HepG2 (cell line): ENCODE results near the gene PNLIP. TPM values are rescaled to one million over a fixed set of nuclear protein-coding genes. Genes with fewer than 3 reads are reported as not detected.

ENCODE experiments used
- ATAC-seq: fragments of 200-7000 bp; cut with Tn5 transposase; 3 replicates; pipeline ENCODE4 v1.9.1; 2020; ENCODE audit warnings: mild to moderate bottlenecking, moderate library complexity
- BruUV-seq: library from RNA; stranded (reverse); fragments of 400-500 nt; replicated peaks from 2 replicates; lab custom pipeline; 2021; lab: Mats Ljungman, UMichigan
- CTCF ChIA-PET: fragments of 300-600 bp; formaldehyde crosslinking; extraction: SDS; loops from one replicate; lab custom pipeline; 2021; ENCODE audit warnings: low total read pairs, inconsistent platforms, low intra/inter-chr PET ratio; lab: Yijun Ruan, JAX
- POLR2A ChIA-PET: fragments of 350-600 bp; sonication (Branson Sonifier 250); formaldehyde crosslinking; loops from one replicate; lab custom pipeline; 2020; ENCODE audit warnings: antibody characterized with exemption, inconsistent platforms; lab: Yijun Ruan, JAX
- DNase-seq: peaks from one replicate; pipeline ENCODE4 v3.0.0-alpha.2; 2015; ENCODE audit warnings: low spot score
- FAIRE-seq: peaks from 3 replicates; lab custom pipeline; 2011; peaks lifted over from hg19 to GRCh38; lab: Jason Lieb, UNC
- H2AFZ ChIP-seq: one replicate; pipeline ENCODE4 v1.6.1; 2011; ENCODE audit warnings: low read length, inconsistent platforms
- H3K27ac ChIP-seq: fragments of 300-600 bp; 3 replicates; pipeline ENCODE4 v1.8.0; 2011; ENCODE audit warnings: mixed run types, mild to moderate bottlenecking, mixed read lengths, low read length, inconsistent platforms; ENCODE audit not compliant: insufficient read depth; ENCODE audit errors: extremely low read length
- H3K27me3 ChIP-seq, 2 experiments: fragments of 200-600 bp in 1 of 2; 2 replicates in 1 of 2; 3 replicates in 1 of 2; pipeline versions ENCODE4 v1.6.0 to v1.8.0; 2011; ENCODE audit warnings: low read length in 2 of 2, mild to moderate bottlenecking in 2 of 2, moderate library complexity in 2 of 2, inconsistent platforms in 1 of 2; ENCODE audit not compliant: insufficient read depth in 2 of 2, control insufficient read depth in 1 of 2
- H3K36me3 ChIP-seq, 2 experiments: fragments of 200-600 bp in 1 of 2; replicated peaks in 1 of 2; 2 replicates in 1 of 2; 3 replicates in 1 of 2; pipeline versions ENCODE4 v1.5.1 to v1.8.0; 2011; ENCODE audit warnings: low read length in 2 of 2, inconsistent platforms in 1 of 2; ENCODE audit not compliant: insufficient read depth in 2 of 2, control insufficient read depth in 1 of 2
- H3K4me1 ChIP-seq: 2 replicates; pipeline ENCODE4 v1.5.1; 2012; ENCODE audit warnings: low read length, inconsistent platforms; ENCODE audit not compliant: insufficient read depth
- H3K4me2 ChIP-seq: 2 replicates; pipeline ENCODE4 v1.6.0; 2011; ENCODE audit warnings: low read depth, low read length, inconsistent platforms
- H3K4me3 ChIP-seq, 3 experiments: fragments of 200-600 bp in 1 of 3; sonication (generic), shearing (Covaris generic) in 1 of 3; replicated peaks in 1 of 3; 2 replicates each; pipeline ENCODE4 v1.5.1; 2011 to 2016; ENCODE audit warnings: low read length in 3 of 3, inconsistent platforms in 2 of 3, low read depth in 2 of 3, mild to moderate bottlenecking in 2 of 3, control low read depth in 1 of 3, mixed read lengths in 1 of 3; ENCODE audit not compliant: insufficient read depth in 1 of 3
- H3K79me2 ChIP-seq: one replicate; pipeline ENCODE4 v1.6.1; 2011; ENCODE audit warnings: low read length, inconsistent platforms; ENCODE audit not compliant: insufficient read depth
- H3K9ac ChIP-seq: 2 replicates; pipeline ENCODE4 v1.6.0; 2011; ENCODE audit warnings: mild to moderate bottlenecking, low read depth, low read length, inconsistent platforms; ENCODE audit not compliant: insufficient read depth
- H3K9me3 ChIP-seq: 2 replicates; pipeline ENCODE4 v1.5.1; 2012; ENCODE audit warnings: mild to moderate bottlenecking, low read length
- H4K20me1 ChIP-seq: 2 replicates; pipeline ENCODE4 v1.6.0; 2011; ENCODE audit warnings: inconsistent platforms, mild to moderate bottlenecking, low read length, moderate library complexity; ENCODE audit not compliant: insufficient read depth
- CHCHD3 ChIP-seq: sonication (generic); formaldehyde crosslinking; IDR thresholded peaks from 2 replicates; pipeline ENCODE4 v1.8.0; 2022; ENCODE audit warnings: mild to moderate bottlenecking, missing genetic modification reagents, moderate library complexity
- DNMT3B ChIP-seq: conservative IDR thresholded peaks from 2 replicates; pipeline ENCODE4 v1.6.1; 2016; ENCODE audit warnings: missing biosample characterization, control low read depth
- GATA4 ChIP-seq: sonication (generic); IDR thresholded peaks from 2 replicates; pipeline ENCODE4 v1.6.1; 2016; ENCODE audit warnings: antibody characterized with exemption, low read depth, borderline replicate concordance
- MAFF ChIP-seq: IDR thresholded peaks from 2 replicates; pipeline ENCODE4 v1.6.1; 2011; ENCODE audit warnings: low read depth, low read length, improper control_type of control experiment
- MAFK ChIP-seq, 2 experiments: IDR thresholded peaks in 1 of 2; conservative IDR thresholded peaks in 1 of 2; 2 replicates each; pipeline ENCODE4 v1.6.1; 2011; ENCODE audit warnings: improper control_type of control experiment in 2 of 2, low read length in 2 of 2
- NFKB2 ChIP-seq: sonication (generic); formaldehyde crosslinking; IDR thresholded peaks from 2 replicates; pipeline ENCODE4 v1.4.0; 2020; ENCODE audit warnings: missing genetic modification reagents, borderline replicate concordance
- PAX8 ChIP-seq: sonication (generic); formaldehyde crosslinking; IDR thresholded peaks from 2 replicates; pipeline ENCODE4 v1.8.0; 2022; ENCODE audit warnings: mild to moderate bottlenecking, missing genetic modification reagents, borderline replicate concordance
- ZBTB21 ChIP-seq: sonication (generic); formaldehyde crosslinking; IDR thresholded peaks from 2 replicates; pipeline ENCODE4 v1.4.0; 2020; ENCODE audit warnings: missing genetic modification reagents
- ZKSCAN1 ChIP-seq: fragments of 150-350 bp; IDR thresholded peaks from 2 replicates; pipeline ENCODE4 v1.6.1; 2014; ENCODE audit warnings: low read length
- ZNF101 ChIP-seq: sonication (generic); formaldehyde crosslinking; IDR thresholded peaks from 2 replicates; pipeline ENCODE4 v1.4.0; 2020; ENCODE audit warnings: mild to moderate bottlenecking, low read depth, missing genetic modification reagents, borderline replicate concordance
- ZNF205 ChIP-seq: IDR thresholded peaks from 2 replicates; pipeline ENCODE4 v1.6.1; 2018; ENCODE audit warnings: missing biosample characterization, missing genetic modification reagents
- ZNF230 ChIP-seq: sonication (generic); formaldehyde crosslinking; IDR thresholded peaks from 2 replicates; pipeline ENCODE4 v1.4.0; 2020; ENCODE audit warnings: mild to moderate bottlenecking, missing genetic modification reagents
- ZNF367 ChIP-seq: sonication (generic); formaldehyde crosslinking; IDR thresholded peaks from 2 replicates; pipeline ENCODE4 v1.4.0; 2020; ENCODE audit warnings: missing genetic modification reagents, borderline replicate concordance
- ZNF501 ChIP-seq: sonication (generic); formaldehyde crosslinking; IDR thresholded peaks from 2 replicates; pipeline ENCODE4 v1.5.1; 2020; ENCODE audit warnings: mild to moderate bottlenecking, moderate library complexity, missing genetic modification reagents
- ZNF674 ChIP-seq: sonication (generic); formaldehyde crosslinking; IDR thresholded peaks from 2 replicates; pipeline ENCODE4 v1.5.0; 2020; ENCODE audit warnings: low read depth, mild to moderate bottlenecking, missing genetic modification reagents
- ZNF878 ChIP-seq: sonication (generic); formaldehyde crosslinking; IDR thresholded peaks from 2 replicates; pipeline ENCODE4 v1.8.1; 2023; ENCODE audit warnings: mild to moderate bottlenecking, missing genetic modification reagents, moderate library complexity
- WGBS: methylation state at CpG from one replicate; pipeline ENCODE4 v1.1.6; 2017; ENCODE audit warnings: low lambda C conversion rate; 5-methylcytosine and 5-hydroxymethylcytosine counted together
- in situ Hi-C: cut with HindIII; loops from 2 replicates; pipeline ENCODE4 v1.10.0; 2017; ENCODE audit warnings: low pct_unique_long_range_greater_than_20kb; ENCODE audit not compliant: extremely low pct_ligation_motif_present
- intact Hi-C: fragments of 100-400 bp; cut with micrococcal nuclease; formaldehyde crosslinking; loops from one replicate; pipeline ENCODE4 v1.10.0; 2022; ENCODE audit not compliant: unreplicated experiment
- polyA plus RNA-seq, 8 experiments: library from polyadenylated mRNA; depleted of rRNA in 3 of 8; stranded (reverse) in 7 of 8; unstranded in 1 of 8; fragments of >200 nt; fragmentation: Illumina TruSeq in 4 of 8; extraction: Trizol in 4 of 8; gene quantifications; 2 replicates each; pipeline versions ENCODE4 v1.2.1 to v1.2.3, GENCODE V29; 2011 to 2016; ENCODE audit warnings: low read depth in 4 of 8, missing spikeins in 1 of 8, mixed read lengths in 1 of 8; ENCODE audit not compliant: insufficient read depth in 1 of 8
- total RNA-seq, 5 experiments: library from RNA; depleted of rRNA; stranded (reverse); fragments of >200 nt; fragmentation: Illumina TruSeq; extraction: Trizol; gene quantifications; 2 replicates each; pipeline ENCODE4 v1.2.3, GENCODE V29; 2016; ENCODE audit warnings: low read depth in 1 of 5
- TF ChIP-seq, protein P1 (sequence below): sonication (generic); formaldehyde crosslinking; IDR thresholded peaks from 2 replicates; pipeline ENCODE4 v1.5.0; 2020; ENCODE audit warnings: missing genetic modification reagents
- TF ChIP-seq, protein P2 (sequence below): sonication (generic); formaldehyde crosslinking; IDR thresholded peaks from 2 replicates; pipeline ENCODE4 v1.4.0; 2020; ENCODE audit warnings: missing genetic modification reagents

The PNLIP gene
- total and polyA plus RNA-seq, 2 of the 13 experiments (the other 11 are each of a cell fraction or from before 2014, with no cell fraction given) = not detected

DNA sequence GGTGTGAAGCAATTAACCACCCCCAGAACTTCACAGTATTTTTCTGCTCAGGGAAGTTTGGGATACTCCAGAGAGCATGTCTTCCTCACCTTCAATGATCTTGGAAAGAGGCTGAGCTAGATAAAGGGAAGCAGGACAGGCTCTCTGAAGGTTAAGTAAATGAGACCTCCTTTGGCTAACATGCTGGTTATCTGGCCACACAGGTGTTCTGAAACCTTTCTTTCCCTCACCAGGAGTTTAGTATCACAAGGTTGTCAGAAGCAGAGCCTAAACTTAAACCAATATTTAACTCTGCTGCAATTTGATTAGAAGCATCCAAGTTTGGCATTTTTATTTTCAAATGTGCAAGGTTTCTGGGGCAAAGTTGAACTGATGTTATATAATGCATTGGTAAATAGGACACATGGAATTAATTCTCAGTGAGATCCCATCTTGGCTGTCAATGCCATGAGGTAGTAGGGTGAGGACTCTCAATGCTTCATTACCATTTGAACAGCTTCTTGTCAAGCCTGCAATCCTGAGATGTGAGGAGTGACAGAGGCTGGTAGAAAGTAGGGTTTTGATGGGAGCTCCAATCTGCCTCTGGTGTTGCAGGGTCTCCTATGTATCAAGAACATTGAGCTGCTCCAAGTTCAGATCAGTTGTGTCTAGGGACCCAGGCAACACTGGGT, 3.6 kb upstream of the PNLIP start (continued):
- TF ChIP-seq, protein P1, sequence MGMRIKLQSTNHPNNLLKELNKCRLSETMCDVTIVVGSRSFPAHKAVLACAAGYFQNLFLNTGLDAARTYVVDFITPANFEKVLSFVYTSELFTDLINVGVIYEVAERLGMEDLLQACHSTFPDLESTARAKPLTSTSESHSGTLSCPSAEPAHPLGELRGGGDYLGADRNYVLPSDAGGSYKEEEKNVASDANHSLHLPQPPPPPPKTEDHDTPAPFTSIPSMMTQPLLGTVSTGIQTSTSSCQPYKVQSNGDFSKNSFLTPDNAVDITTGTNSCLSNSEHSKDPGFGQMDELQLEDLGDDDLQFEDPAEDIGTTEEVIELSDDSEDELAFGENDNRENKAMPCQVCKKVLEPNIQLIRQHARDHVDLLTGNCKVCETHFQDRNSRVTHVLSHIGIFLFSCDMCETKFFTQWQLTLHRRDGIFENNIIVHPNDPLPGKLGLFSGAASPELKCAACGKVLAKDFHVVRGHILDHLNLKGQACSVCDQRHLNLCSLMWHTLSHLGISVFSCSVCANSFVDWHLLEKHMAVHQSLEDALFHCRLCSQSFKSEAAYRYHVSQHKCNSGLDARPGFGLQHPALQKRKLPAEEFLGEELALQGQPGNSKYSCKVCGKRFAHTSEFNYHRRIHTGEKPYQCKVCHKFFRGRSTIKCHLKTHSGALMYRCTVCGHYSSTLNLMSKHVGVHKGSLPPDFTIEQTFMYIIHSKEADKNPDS (CRISPR knock-in tag) = no peak
- TF ChIP-seq ZNF878 (no peak), DNMT3B (CRISPR knock-in tag) (no peak), ZNF230 (CRISPR knock-in tag) (no peak), ZNF101 (no peak), ZNF501 (no peak), ZBTB21 (CRISPR knock-in tag) (no peak), ZNF674 (CRISPR knock-in tag) (no peak), NFKB2 (no peak), ZKSCAN1 (no peak), ZNF205 (CRISPR knock-in tag) (no peak)

DNA sequence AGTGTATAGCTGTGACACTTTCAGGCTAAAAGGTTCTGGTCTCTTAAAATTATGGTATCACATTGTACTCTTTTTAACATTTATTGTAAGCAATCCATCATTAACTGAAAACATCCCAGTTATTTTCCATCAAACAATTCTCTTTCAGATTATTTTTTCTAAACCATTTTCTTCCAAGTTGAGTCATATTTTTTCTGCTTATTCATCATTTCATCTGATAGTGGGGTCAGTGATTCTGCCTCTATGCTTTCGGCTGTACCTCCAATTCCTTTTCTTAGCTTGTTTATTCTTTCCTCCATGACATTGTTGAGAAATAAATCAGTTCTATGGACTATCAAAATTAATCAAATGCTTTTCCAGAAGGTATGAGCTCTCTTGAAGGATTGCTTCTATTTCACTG, 609 bp upstream of the PNLIP start:
- no peak for FAIRE-seq
- Histone ChIP-seq H2AFZ (no peak overlapping the region), H3K79me2 (no peaks in the 10 kb centered on the region), H4K20me1 (no peaks in the 10 kb centered on the region), H3K4me1 (no peaks in the 10 kb centered on the region), H3K9me3 (no peaks in the 10 kb centered on the region), H3K9ac (no peak overlapping the region), H3K27ac (no peak overlapping the region), H3K4me3 (no peak overlapping the region), H3K36me3 (no peaks in the 10 kb centered on the region), H3K27me3 (peaks cover 0 to 18% of the 10 kb centered on the region in 2 experiments; a peak in 2 of 5 replicates), H3K4me2 (no peak overlapping the region)
- intact Hi-C loops = no loop called here
- DNase-seq = no peak
- no TSS peak for BruUV-seq
- ChIA-PET CTCF (no interaction called here), POLR2A (no interaction called here)
- no peak for ATAC-seq
- 6% methylated on average over 1 of the region's 1 CpG for WGBS
- in situ Hi-C loops = no loop called here
- TF ChIP-seq MAFF (peak; percentile 50; the same call in 1 of the 2 replicates), PAX8 (CRISPR knock-in tag) (no peak), MAFK (conservative IDR thresholded peaks at IDR 0.05 in 1 of 2, IDR thresholded peaks at IDR 0.05 in 1 of 2; ENCODE audit: low read length in 2 of 2) (peak; percentile 49 to 63; a peak in 3 of 4 replicates), ZNF367 (CRISPR knock-in tag) (no peak), GATA4 (no peak), CHCHD3 (CRISPR knock-in tag) (no peak)
- TF ChIP-seq, protein P2, sequence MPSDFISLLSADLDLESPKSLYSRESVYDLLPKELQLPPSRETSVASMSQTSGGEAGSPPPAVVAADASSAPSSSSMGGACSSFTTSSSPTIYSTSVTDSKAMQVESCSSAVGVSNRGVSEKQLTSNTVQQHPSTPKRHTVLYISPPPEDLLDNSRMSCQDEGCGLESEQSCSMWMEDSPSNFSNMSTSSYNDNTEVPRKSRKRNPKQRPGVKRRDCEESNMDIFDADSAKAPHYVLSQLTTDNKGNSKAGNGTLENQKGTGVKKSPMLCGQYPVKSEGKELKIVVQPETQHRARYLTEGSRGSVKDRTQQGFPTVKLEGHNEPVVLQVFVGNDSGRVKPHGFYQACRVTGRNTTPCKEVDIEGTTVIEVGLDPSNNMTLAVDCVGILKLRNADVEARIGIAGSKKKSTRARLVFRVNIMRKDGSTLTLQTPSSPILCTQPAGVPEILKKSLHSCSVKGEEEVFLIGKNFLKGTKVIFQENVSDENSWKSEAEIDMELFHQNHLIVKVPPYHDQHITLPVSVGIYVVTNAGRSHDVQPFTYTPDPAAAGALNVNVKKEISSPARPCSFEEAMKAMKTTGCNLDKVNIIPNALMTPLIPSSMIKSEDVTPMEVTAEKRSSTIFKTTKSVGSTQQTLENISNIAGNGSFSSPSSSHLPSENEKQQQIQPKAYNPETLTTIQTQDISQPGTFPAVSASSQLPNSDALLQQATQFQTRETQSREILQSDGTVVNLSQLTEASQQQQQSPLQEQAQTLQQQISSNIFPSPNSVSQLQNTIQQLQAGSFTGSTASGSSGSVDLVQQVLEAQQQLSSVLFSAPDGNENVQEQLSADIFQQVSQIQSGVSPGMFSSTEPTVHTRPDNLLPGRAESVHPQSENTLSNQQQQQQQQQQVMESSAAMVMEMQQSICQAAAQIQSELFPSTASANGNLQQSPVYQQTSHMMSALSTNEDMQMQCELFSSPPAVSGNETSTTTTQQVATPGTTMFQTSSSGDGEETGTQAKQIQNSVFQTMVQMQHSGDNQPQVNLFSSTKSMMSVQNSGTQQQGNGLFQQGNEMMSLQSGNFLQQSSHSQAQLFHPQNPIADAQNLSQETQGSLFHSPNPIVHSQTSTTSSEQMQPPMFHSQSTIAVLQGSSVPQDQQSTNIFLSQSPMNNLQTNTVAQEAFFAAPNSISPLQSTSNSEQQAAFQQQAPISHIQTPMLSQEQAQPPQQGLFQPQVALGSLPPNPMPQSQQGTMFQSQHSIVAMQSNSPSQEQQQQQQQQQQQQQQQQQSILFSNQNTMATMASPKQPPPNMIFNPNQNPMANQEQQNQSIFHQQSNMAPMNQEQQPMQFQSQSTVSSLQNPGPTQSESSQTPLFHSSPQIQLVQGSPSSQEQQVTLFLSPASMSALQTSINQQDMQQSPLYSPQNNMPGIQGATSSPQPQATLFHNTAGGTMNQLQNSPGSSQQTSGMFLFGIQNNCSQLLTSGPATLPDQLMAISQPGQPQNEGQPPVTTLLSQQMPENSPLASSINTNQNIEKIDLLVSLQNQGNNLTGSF = no peak
